Iris pigment epithelial cell (primary cell): ENCODE results near the gene MRAP.
A peak's percentile ranks its signal among the peaks of the same experiment; 100 is the strongest.
"Not testable (repeated sequence)": the region's sequence is repeated elsewhere in the genome, so short reads cannot be mapped to it uniquely, and the experiment has no call there.

Experiments
- DNase-seq: peaks from one replicate; pipeline ENCODE4 v3.0.0-alpha.2; 2011; ENCODE audit warnings: low read depth

Gene MRAP

DNA sequence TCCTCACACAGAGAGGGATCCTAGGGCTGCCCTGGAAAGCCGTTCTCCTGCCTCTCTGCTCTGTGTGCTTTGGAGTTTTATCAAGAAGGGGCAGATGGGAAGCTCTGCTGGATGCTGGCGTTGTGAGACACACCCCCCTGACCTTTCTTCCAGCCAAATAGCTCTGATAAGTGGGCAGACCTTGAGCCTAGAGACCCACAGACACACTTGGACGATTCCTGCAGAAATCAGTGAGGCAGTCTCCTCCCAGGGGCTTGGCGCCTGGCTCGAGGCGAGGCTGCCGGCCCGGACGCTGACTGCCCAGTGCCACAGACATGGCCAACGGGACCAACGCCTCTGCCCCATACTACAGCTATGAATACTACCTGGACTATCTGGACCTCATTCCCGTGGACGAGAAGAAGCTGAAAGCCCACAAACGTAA lies at the start of gene MRAP:
Gene MRAP (plus strand): TSS at position 198 of the 424 bp plus-strand sequence. CDS start 117 bp downstream, at position 315.
- DNase-seq: no peak

DNA sequence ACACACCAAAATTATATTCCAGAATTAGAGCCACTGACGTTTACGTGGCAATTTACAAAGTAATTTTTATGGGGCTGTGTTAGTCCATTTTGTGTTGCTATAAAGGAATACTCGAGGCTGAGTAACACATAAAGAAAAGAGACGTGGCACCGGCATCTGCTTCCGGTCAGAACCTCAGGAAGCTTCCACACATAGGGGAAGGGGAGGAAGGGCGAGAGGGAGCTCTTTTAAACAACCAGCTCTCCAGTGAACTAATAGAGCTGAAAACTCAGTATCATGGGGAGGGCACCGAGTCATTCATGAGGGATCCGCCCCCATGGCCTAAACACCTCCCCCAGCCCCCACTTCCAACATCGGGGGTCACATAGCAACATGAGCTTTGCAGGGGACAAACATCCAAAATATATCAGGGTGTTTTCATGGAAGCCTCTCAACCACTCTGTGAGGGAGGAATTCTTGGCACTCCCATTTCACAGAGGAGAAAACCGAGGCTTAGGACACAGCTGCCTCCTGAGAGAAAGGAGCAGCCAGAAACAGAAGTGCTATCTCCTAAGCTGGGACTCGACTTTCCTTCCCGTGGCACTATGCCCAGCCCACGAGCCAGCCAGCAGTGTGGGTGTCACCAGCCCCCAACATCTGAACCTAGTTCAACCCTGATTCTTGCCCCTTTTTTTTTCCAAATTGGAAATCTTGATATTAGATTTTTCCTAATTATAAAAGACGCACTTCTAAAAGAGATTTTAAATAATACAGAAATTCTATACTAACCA lies 49.0 kb upstream of the MRAP start:
- no peak for DNase-seq

DNA sequence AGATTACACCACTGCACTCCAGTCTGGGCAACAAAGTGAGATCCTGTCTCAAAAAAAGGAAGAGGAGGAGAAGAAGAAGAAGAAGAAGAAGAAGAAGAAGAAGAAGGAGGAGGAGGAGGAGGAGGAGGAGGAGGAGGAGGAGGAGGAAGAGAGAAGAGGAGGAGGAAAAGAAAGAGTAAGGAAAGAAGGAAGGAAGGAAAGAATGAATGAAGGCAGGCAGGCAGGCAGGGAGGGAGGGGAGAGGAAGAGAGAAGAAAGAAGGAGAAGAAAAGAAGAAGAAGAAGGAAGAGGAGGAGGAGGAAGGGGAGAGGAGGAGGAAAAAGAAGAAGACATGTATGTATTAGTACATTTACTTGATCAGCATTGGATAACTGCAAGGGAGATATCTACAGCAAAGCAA lies 46.5 kb upstream of the MRAP start:
- DNase-seq: no peak

DNA sequence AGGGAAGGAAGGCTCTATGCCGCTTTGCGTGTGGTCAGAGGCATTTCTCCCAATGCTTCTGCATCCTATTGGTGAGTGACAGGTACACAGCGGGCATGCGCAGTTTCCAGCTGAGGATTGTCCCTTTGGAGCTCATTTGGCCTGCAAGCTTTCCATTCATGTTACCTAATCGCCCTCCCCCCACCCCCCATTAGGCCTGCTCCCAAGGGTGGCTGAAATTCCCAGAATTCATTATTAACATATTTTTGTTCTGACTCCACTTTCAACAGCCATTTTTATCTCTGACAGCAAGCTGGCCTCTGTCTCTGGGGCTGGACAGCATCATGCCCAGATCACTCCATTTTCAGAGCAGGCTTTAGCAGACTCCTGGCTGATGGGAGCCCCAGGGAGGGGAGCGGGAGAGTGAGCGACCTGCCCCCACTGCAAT lies 45.4 kb upstream of the MRAP start:
- DNase-seq: no peak

GRCh38 chr21:32256251-32256650 lies 42.4 kb upstream of the MRAP start:
- DNase-seq: no peak

DNA sequence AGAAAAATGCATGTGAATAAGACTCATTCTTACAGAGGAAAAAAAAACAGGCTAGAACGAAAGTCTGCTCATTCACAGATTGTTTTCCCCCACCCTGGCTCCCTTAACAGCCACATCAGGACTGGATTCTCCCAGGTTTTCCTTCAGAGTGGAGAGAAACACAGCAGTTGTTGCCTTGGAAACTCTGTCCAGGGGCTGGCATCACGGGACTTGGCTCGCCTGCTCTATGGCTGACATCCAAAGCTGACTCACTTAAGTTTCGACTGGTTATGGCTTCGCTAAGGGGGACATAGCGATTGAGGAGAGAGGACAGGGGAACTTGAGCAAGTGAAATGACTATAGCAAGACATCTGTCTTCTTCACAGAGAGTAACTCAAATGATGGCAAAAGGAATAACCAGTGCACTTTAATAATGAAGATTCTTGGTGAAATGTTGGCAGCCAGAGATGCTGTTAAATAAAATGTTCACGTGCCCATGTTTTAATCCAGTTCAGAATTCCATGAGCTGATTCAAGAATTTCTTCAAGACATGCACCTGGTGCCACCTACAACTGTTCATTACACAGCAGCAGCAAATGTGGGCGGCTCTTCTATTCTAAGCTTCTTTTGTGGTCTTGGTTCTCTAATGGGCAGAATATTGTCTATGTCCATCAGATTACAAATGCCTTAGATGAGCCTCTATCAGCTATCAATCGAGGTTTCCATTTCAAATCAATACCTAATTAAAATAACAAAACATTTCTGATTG lies 41.6 kb upstream of the MRAP start:
- DNase-seq: peak; percentile 81

GRCh38 chr21:32257962-32258785 lies 40.5 kb upstream of the MRAP start:
- peak; percentile 84 for DNase-seq

GRCh38 chr21:32258786-32259048 lies 39.9 kb upstream of the MRAP start:
- DNase-seq: not testable (repeated sequence)

DNA sequence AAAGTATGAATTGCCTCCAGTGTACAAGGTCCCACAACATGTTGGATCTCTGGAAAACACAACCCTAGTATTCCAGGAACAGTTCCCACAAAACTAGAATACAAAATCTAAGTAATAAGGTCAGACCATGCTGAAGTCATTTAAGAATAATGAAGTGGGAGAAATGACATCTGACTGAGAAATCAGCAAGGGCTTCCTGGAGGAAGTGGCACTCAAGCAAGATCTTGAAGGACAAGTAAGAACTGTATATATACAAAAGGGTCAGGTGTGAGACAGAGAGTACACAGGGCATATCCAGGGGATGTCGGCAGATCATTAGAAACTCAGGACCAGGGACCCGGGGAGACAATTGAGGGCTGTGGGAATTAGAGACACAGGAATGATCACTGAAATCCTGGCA lies 38.5 kb upstream of the MRAP start:
- DNase-seq: no peak

- no peak for DNase-seq
Observed at GRCh38 chr21:32261929-32262328, 36.7 kb upstream of the MRAP start.

DNA sequence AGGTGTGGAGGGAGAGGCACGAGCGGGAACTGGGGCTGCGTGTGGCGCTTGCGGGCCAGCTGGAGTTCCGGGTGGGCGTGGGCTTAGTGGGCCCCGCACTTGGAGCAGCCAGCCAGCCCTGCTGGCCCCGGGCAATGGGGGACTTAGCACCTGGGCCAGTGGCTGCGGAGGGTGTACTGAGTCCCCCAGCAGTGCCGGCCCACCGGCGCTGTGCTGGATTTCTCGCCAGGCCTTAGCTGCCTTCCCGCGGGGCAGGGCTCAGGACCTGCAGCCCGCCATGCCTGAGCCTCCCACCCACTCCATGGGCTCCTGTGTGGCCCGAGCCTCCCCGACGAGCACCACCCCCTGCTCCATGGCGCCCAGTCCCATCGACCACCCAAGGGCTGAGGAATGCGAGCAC lies 33.3 kb upstream of the MRAP start:
- not testable (repeated sequence) for DNase-seq

GRCh38 chr21:32270748-32271147 lies 27.9 kb upstream of the MRAP start:
- no peak for DNase-seq

DNA sequence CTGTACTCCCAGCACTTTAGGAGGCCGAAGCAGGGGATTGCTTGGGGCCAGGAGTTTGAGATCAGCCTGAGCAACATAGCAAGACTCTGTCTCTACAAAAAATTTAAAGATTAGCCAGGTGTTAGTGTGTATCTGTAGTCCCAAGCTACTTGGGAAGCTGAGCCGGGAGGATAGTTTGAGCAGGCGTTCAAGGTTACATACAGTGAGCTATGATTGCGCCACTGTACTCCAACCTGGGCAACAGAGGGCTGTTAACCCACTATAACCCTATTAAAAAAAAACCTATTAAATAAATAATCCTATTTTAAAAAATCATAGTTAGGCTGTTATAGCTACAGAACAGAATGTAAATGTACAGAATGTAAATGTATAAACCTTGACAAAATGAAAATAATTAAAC lies 22.0 kb upstream of the MRAP start:
- DNase-seq: no peak

DNA sequence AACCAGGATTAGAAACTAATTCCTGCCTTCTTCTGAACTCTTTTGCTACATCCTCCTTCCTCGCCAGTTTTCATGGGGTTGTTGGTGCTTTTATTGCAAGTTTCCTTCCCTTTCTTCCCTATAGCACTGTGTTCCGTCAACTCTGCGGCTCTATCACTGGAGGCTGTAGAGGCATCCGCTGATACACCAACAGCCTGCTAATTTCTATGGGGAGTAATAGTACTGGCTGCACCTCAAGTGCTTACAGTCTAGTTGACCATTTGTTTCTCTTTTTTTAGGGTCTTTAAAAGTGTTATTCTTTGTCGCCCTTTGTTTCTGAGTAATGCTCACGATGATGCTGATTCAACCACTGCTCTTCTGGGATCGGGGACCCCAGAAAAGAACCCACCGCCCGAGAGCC lies 20.6 kb upstream of the MRAP start:
- peak; percentile 11 for DNase-seq

- DNase-seq: peak; percentile 94
Observed at GRCh38 chr21:32278518-32279376, 19.9 kb upstream of the MRAP start, which contains the start of gene MIS18A. TSS of gene MIS18A (minus strand) at chr21:32279049. CDS start at chr21:32279014, 35 bp downstream.

- DNase-seq: no peak
Observed at GRCh38 chr21:32279377-32279680, 19.3 kb upstream of the MRAP start.

DNA sequence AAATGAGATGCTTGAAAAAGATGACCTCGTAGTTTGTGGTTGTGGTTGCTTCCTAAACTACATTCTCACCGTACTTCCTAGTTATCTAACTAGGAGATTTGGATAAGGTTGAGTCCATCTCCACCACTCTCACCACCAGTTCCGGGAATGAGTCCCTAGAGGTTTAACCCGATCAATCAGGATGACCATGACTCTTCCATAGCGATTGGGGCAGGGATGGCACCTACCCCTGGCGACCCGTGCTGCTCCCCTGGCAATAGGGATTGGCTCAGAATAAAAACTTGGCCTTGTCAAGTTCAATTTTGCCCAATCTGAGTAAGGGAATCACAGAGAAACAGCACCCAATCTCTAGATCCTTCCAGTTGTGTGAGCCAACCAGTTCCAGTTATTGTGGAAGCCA lies 17.1 kb upstream of the MRAP start:
- DNase-seq: no peak

DNA sequence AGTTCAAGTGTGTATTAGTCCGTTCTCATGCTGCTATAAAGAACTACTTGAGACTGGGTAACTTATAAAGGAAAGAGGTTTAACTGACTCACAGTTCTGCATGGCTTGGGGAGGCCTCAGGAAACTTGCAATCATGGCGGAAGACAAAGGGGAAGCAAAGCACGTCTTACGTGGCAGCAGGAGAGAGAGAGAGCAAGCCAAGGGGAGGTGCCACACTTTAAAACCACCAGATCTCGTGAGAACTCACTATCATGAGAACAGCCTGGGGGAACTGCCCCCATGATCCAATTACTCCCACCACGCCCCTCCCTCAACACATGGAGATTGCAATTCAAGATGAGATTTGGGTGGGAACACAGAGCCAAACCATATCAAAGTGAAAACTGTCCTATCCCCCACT lies 15.7 kb upstream of the MRAP start:
- no peak for DNase-seq

DNA sequence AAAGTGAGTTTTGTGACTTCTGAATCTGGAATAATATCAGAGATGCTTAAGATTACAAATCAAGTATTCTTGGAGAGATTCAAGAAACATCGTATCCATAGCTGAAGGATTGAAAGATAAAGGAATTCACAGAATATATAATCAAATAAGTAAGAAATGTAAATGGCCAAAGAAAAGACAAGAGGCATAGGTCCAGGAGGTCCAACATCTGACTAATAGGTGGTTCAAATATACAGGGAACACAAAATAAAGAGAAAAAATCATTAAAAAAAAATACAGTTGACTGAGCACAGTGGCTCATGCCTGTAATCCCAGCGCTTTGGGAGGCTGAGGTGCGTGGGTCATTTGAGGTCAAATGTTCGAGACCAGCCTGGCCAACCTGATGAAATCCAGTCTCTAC lies 13.2 kb upstream of the MRAP start:
- DNase-seq: no peak

DNA sequence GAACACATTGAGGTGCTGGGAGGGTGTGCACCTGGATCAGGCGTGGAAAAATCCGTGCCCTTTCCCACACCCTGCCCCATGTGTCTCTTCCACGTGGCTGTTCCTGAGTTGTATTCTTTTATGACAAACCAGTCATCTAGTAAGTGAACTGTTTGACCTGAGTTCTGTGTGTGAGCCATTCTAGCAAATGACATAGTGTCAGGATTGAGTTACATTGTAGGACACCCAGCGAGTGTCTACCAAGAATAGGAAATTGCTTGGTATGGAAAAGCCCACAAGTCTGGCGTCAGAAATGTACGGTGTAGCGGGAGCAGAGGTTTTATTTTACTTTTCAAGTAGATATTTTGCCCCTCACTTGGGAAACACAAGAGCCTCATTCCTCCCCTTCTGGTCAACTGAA lies 1.2 kb upstream of the MRAP start:
- DNase-seq: no peak

DNA sequence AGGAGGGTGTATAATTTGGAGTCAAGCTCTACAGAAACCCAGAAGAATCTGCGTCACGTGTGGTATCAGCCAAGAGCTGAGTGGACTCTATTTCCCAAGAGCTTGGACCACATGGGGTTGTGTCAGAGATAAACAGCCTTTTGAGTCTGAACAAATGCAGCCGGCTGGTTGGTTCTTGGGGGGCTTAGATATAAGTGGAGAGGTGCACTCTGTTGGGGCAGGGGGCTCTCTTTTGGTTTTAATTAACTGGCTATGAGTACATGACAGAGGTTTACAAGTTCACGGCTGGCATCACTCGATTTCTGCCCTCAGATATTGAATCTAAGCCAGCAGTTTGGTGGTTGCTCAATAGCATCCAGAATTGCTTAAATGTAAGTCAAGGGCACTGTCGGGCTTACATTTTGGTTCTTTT lies 501 bp upstream of the MRAP start:
- peak; percentile 67 for DNase-seq

DNA sequence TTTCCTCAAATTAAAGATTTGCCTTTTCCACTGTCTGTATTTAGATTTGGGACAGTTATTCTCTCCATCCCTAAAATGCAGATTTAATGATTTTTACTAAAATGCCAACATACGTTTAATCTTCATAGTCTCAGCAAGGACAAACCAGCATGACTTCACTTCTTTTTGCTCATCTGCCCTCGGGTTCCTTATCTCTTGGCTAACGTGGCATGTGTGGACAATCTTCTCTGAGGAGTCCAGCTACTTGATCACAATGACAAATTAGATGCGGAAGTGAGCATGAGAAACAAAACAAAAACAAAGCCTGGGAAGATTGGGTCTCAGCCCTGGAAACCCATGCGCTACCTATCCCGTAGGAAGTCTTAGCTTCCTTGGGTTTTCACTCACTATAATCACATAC lies 1.0 kb downstream of the MRAP start:
- DNase-seq: no peak
